H4 (cell line): ENCODE results near the gene CNKSR3. TPM values are rescaled to one million over a fixed set of nuclear protein-coding genes. Genes with fewer than 3 reads are reported as not detected.

ENCODE experiments used
- DNase-seq: peaks from one replicate; pipeline ENCODE4 v3.0.0-alpha.2; 2015; ENCODE audit warnings: low spot score
- total RNA-seq: library from RNA; depleted of rRNA; stranded (reverse); fragments of >200 nt; shearing (Covaris generic); gene quantifications from 2 replicates; pipeline ENCODE4 v1.2.3, GENCODE V29; 2014

Gene CNKSR3
- total RNA-seq, 1 experiment from 2014 or later: 8.1 TPM

- no peak for DNase-seq
Measured at GRCh38 chr6:154502553-154502952, 7.9 kb downstream of the CNKSR3 start.

- no peak for DNase-seq
Measured at GRCh38 chr6:154501578-154501868, 9.0 kb downstream of the CNKSR3 start.

- DNase-seq: no peak
Measured at GRCh38 chr6:154500769-154501577, 9.5 kb downstream of the CNKSR3 start.

GRCh38 chr6:154499855-154500589 lies 10.5 kb downstream of the CNKSR3 start:
- DNase-seq: no peak

GRCh38 chr6:154498340-154498934 lies 12.0 kb downstream of the CNKSR3 start:
- DNase-seq: no peak

- no peak for DNase-seq
Measured at GRCh38 chr6:154496793-154497517, 13.5 kb downstream of the CNKSR3 start.

- DNase-seq: no peak
Measured at GRCh38 chr6:154496186-154496585, 14.3 kb downstream of the CNKSR3 start.

GRCh38 chr6:154494592-154495311 lies 15.7 kb downstream of the CNKSR3 start:
- DNase-seq: no peak

- DNase-seq: no peak
Measured at GRCh38 chr6:154491567-154492470, 18.7 kb downstream of the CNKSR3 start.

- DNase-seq: no peak
Measured at GRCh38 chr6:154489822-154490221, 20.7 kb downstream of the CNKSR3 start.

GRCh38 chr6:154488802-154489437 lies 21.6 kb downstream of the CNKSR3 start:
- peak; percentile 72 for DNase-seq

GRCh38 chr6:154488248-154488593 lies 22.3 kb downstream of the CNKSR3 start:
- no peak for DNase-seq

GRCh38 chr6:154487367-154488247 lies 22.9 kb downstream of the CNKSR3 start:
- no peak for DNase-seq

- no peak for DNase-seq
Measured at GRCh38 chr6:154485815-154486214, 24.7 kb downstream of the CNKSR3 start.

- DNase-seq: no peak
Measured at GRCh38 chr6:154484942-154485341, 25.5 kb downstream of the CNKSR3 start.

- no peak for DNase-seq
Measured at GRCh38 chr6:154482858-154483257, 27.6 kb downstream of the CNKSR3 start.

GRCh38 chr6:154481521-154482013 lies 28.9 kb downstream of the CNKSR3 start:
- no peak for DNase-seq

- peak; percentile 15 for DNase-seq
Measured at GRCh38 chr6:154479771-154480639, 30.5 kb downstream of the CNKSR3 start.
